AG20443 (cell line): ENCODE data around the gene TSSK1B.
"Not testable (repeated sequence)": the region's sequence is repeated elsewhere in the genome, so short reads cannot be mapped to it uniquely, and the experiment has no call there.

Experiments used
- DNase-seq: peaks from one replicate; pipeline ENCODE4 v3.0.0; 2012; ENCODE audit warnings: low spot score, mixed read lengths

TSSK1B gene

GRCh38 chr5:113397986-113398385 is 36.8 kb downstream of the TSSK1B start:
- DNase-seq: not testable (repeated sequence)

- DNase-seq: no peak
Observed at GRCh38 chr5:113397046-113397445, 37.7 kb downstream of the TSSK1B start.

GRCh38 chr5:113394658-113395057 is 40.1 kb downstream of the TSSK1B start:
- no peak for DNase-seq

- DNase-seq: no peak
Observed at GRCh38 chr5:113390224-113390623, 44.6 kb downstream of the TSSK1B start.

- no peak for DNase-seq
Observed at GRCh38 chr5:113389116-113389515, 45.7 kb downstream of the TSSK1B start.

GRCh38 chr5:113387844-113388243 is 46.9 kb downstream of the TSSK1B start:
- DNase-seq: no peak

- no peak for DNase-seq
Observed at GRCh38 chr5:113384782-113385285, 50.0 kb downstream of the TSSK1B start.

GRCh38 chr5:113382731-113383130 is 52.1 kb downstream of the TSSK1B start:
- no peak for DNase-seq
